Thoracic aorta (tissue), 2 donors: Measurements from ENCODE around the gene SNRNP70. TPM values are rescaled to one million over a fixed set of nuclear protein-coding genes. Genes with fewer than 3 reads are reported as not detected.
"Not testable (repeated sequence)": the region's sequence is repeated elsewhere in the genome, so short reads cannot be mapped to it uniquely, and the experiment has no call there.

ENCODE experiments used
- ATAC-seq: fragments of 150-250 bp; one replicate; pipeline ENCODE4 v1.8.0; 2017; ENCODE audit warnings: low read depth; ENCODE audit not compliant: insufficient number of reproducible peaks, low FRiP score
- DNase-seq: peaks from one replicate; pipeline ENCODE4 v3.0.0-alpha.2; 2020; ENCODE audit warnings: low spot score
- H3K27ac ChIP-seq, 2 donors: fragments of 200-600 bp; sonication (generic); 1 replicate in 1 of 2; 2 replicates in 1 of 2; pipeline ENCODE4 v1.5.1; 2016; ENCODE audit warnings: mild to moderate bottlenecking in 2 of 2, moderate library complexity in 2 of 2
- H3K27me3 ChIP-seq: fragments of 200-600 bp; sonication (generic); replicated peaks from 2 replicates; pipeline ENCODE4 v1.6.0; 2016; ENCODE audit warnings: mild to moderate bottlenecking; ENCODE audit not compliant: insufficient read depth
- H3K36me3 ChIP-seq: fragments of 200-600 bp; sonication (generic); one replicate; pipeline ENCODE4 v1.5.1; 2016
- H3K4me1 ChIP-seq, 2 donors: fragments of 200-600 bp; sonication (generic); 1 replicate in 1 of 2; 2 replicates in 1 of 2; pipeline versions ENCODE4 v1.5.1 to v1.6.0; 2016; ENCODE audit warnings: low read depth in 2 of 2, mild to moderate bottlenecking in 1 of 2; ENCODE audit not compliant: control insufficient read depth in 1 of 2
- H3K4me3 ChIP-seq: fragments of 200-600 bp; sonication (generic); 2 replicates; pipeline ENCODE4 v1.5.1; 2016; ENCODE audit warnings: mild to moderate bottlenecking
- H3K9me3 ChIP-seq: fragments of 200-600 bp; sonication (generic); 2 replicates; pipeline ENCODE4 v1.5.1; 2016
- CTCF ChIP-seq: fragments of 200-600 bp; sonication (generic); IDR thresholded peaks from one replicate; pipeline ENCODE4 v1.5.1; 2019; ENCODE audit warnings: antibody characterized with exemption
- total RNA-seq, 2 donors: library from RNA; depleted of rRNA; stranded (reverse); fragments of >200 nt; gene quantifications; one replicate each; pipeline versions ENCODE4 v1.1.0 to v1.2.3, GENCODE V29; 2016

Gene SNRNP70
- total RNA-seq, 2 donors from 2014 or later, result 339 to 438 TPM

DNA sequence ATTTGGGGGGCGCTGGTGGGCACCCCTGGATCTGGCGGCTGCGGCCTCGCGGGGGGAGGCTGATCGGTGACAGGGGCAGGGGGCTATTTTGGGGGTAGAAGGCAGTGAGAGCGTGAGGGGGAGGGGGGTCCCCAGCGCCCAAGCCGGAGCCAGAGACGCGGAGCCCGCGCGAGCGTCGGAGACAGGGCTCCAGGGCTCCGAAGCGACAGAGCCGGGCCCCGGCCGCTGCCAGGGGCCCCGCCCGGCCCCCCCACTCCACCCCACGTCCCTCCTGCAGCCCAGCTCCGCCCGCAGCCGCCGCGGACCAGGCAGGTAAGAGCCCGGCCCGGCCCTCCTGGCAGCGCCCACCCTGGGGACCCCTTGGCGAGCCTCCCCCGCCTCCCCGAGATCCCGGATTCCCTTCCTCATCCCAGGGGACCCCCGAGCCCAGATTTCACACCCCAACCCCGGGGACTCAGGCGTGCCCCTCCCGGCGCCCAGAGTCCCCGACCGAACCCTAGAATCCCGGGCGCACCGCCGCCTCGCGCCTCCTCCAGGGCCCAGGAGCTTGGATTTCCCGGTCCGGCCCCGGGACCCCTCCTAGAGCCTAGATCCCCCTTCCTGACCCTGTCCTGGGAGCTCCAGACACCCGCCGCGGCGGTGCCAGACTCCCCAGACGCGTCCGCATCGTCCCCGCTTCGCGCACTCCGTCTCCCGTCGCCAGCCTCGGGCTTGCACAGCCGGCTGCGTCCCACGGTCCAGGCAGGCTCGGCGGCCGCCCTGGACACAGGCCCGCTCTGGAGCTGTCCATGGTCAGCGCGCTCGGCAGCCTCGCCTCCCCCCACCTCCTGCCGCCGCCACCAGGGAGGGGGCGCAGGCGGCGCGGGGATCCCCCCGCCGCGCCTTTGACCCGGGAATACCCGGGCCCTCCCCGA, 34.4 kb downstream of the SNRNP70 start, which contains the start of gene PPFIA3:
TSS of gene PPFIA3 (plus strand) at position 134 of the 914 bp plus-strand sequence. CDS start 8,330 bp downstream, outside the sequence.
- DNase-seq (no peak), ATAC-seq (no peak)
- peaks cover 13 to 31% of the 10 kb centered on the region in 2 donors for H3K4me1 ChIP-seq

GRCh38 chr19:49120325-49120683, 35.1 kb downstream of the SNRNP70 start:
- H3K4me3 ChIP-seq, result peak overlapping the region; percentile 88
- no peak overlapping the region for H3K27ac ChIP-seq

More for the DNA sequence above, 34.4 kb downstream of the SNRNP70 start, which contains the start of gene PPFIA3:
- peak within 1 kb of the TSS; percentile 91 to 98 for H3K27ac ChIP-seq
- H3K27me3 ChIP-seq, result no peaks in the 10 kb centered on the region
- TF ChIP-seq CTCF, result no peak
- no peaks in the 10 kb centered on the region for H3K9me3 ChIP-seq
- peak within 1 kb of the TSS; percentile 88 for H3K4me3 ChIP-seq
- no peaks in the 10 kb centered on the region for H3K36me3 ChIP-seq

DNA sequence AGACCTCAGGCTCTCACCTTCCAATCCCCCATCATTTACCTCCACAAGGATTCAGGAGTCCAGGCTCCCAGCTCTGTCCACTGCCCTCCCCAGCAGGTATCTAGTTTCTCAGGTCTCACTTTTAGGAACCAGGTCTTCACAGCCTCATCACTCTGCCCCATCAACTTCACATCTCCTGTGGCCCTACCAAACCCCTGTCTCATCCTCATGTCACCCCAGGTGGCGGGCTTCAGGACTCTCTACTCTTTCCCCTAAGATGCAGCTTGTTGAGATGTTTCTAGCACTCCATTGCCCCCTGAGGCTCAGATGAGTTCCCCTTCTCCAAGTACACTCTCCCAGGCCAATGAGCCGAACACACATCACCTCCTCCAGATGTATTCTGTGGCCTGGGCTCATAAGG, 35.6 kb downstream of the SNRNP70 start:
- Histone ChIP-seq H3K27ac (no peak overlapping the region), H3K4me3 (no peak overlapping the region), H3K27me3 (no peaks in the 10 kb centered on the region), H3K36me3 (no peaks in the 10 kb centered on the region), H3K9me3 (no peaks in the 10 kb centered on the region), H3K4me1 (peaks cover 13 to 24% of the 10 kb centered on the region in 2 donors)
- no peak for TF ChIP-seq CTCF
- DNase-seq (no peak), ATAC-seq (no peak)

More at GRCh38 chr19:49120325-49120683, 35.1 kb downstream of the SNRNP70 start:
- Histone ChIP-seq H3K27me3 (no peaks in the 10 kb centered on the region), H3K4me1 (peaks cover 13 to 24% of the 10 kb centered on the region in 2 donors), H3K36me3 (no peaks in the 10 kb centered on the region), H3K9me3 (no peaks in the 10 kb centered on the region)
- DNase-seq (no peak), ATAC-seq (no peak)
- TF ChIP-seq CTCF, result no peak

GRCh38 chr19:49121841-49122240, 36.6 kb downstream of the SNRNP70 start:
- H3K27me3 ChIP-seq, H3K4me3 ChIP-seq, DNase-seq, ATAC-seq, H3K9me3 ChIP-seq, H3K36me3 ChIP-seq, H3K27ac ChIP-seq: not testable (repeated sequence)
- peaks cover 13 to 24% of the 10 kb centered on the region in 2 donors for H3K4me1 ChIP-seq

DNA sequence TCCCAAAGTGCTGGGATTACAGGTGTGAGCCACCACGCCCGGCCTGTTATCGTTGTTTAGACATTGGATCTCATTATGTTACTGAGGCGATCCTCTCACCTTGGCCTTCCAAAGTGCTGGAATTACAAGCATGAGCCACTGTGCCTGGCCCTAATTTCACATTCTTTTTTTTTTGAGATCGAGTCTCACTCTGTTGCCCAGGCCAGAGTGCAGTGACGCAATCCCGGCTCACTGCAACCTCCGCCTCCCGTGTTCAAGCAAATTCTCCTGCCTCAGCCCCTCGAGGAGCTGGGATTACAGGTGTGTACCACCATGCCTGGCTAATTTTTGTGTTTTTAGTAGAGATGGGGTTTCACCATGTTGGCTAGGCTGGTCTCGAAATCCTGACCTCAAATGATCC, 38.0 kb downstream of the SNRNP70 start:
- not testable (repeated sequence) for H3K27ac ChIP-seq, DNase-seq, ATAC-seq

DNA sequence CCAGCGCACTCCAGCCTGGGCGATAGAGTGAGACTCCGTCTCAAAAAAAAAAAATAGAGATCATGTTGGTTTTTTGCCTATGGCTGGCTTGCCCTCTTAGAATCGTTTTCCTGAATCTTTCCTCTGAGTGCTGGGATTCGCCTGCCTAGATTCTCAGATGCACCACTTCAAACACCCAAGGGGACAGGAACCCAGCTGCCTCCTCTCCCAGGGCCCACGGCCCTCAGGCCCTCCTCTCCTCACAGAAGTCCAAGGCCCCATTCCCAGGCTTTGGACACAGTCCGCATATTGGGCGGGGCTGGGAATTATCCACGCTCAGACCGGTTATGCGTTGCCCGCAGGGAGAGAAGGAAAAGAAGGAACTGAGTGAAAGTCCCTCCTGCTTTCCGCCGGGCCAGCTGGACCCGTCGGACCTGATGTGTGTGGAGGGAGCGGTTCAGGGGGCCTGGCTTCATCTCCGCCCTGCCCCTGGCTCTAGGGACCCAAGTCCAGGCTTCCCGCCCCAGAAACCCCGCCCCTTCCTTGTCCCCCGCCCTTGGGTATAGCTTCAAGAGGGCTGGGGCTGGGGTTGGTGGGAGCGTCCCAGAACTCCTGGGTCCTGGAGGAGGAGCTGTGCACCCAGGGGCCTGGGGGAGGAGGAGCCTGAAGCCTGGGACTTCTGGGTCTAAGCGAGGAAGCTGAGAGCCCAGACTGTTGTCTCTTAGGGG, 39.9 kb downstream of the SNRNP70 start:
- Histone ChIP-seq H3K36me3 (no peaks in the 10 kb centered on the region), H3K27ac (no peak overlapping the region), H3K4me3 (no peak overlapping the region), H3K9me3 (no peaks in the 10 kb centered on the region), H3K4me1 (peaks cover 6 to 15% of the 10 kb centered on the region in 2 donors), H3K27me3 (no peaks in the 10 kb centered on the region)
- DNase-seq, result no peak
- no peak for ATAC-seq
- TF ChIP-seq CTCF, result no peak

More for the DNA sequence above, 38.0 kb downstream of the SNRNP70 start:
- H3K9me3 ChIP-seq, H3K4me3 ChIP-seq, H3K36me3 ChIP-seq, H3K27me3 ChIP-seq: not testable (repeated sequence)
- peaks cover 9 to 21% of the 10 kb centered on the region in 2 donors for H3K4me1 ChIP-seq
